GM12878 (cell line): Measurements from ENCODE around the gene PRMT1. TPM values are rescaled to one million over a fixed set of nuclear protein-coding genes. Genes with fewer than 3 reads are reported as not detected.

Experiments used
- CREM ChIP-seq: IDR thresholded peaks from 2 replicates; pipeline ENCODE4 v1.6.1; 2014; ENCODE audit warnings: antibody characterized with exemption, low read depth
- DPF2 ChIP-seq: fragments of 450-650 bp; IDR thresholded peaks from 2 replicates; pipeline ENCODE4 v1.6.1; 2017; ENCODE audit warnings: mild to moderate bottlenecking
- EED ChIP-seq: sonication (generic); IDR thresholded peaks from 2 replicates; pipeline ENCODE4 v1.6.1; 2016; ENCODE audit warnings: antibody characterized with exemption, low read depth
- GATAD2B ChIP-seq: fragments of 450-650 bp; conservative IDR thresholded peaks from 2 replicates; pipeline ENCODE4 v1.6.1; 2017; ENCODE audit warnings: low read depth, mild to moderate bottlenecking, moderate library complexity
- HSF1 ChIP-seq: fragments of 150-350 bp; IDR thresholded peaks from 2 replicates; pipeline ENCODE4 v1.6.1; 2014; ENCODE audit warnings: mild to moderate bottlenecking, low read depth, low read length
- IRF4 ChIP-seq: IDR thresholded peaks from 2 replicates; pipeline ENCODE4 v1.6.1; 2011; ENCODE audit warnings: low read depth, low read length
- IRF5 ChIP-seq: fragments of 450-650 bp; IDR thresholded peaks from 2 replicates; pipeline ENCODE4 v1.6.1; 2017; ENCODE audit warnings: borderline replicate concordance
- KAT2A ChIP-seq: conservative IDR thresholded peaks from 2 replicates; pipeline ENCODE4 v1.6.1; 2011; ENCODE audit warnings: low read depth, low read length; ENCODE audit not compliant: control insufficient read depth
- MAX ChIP-seq: IDR thresholded peaks from 2 replicates; pipeline ENCODE4 v1.6.1; 2012; ENCODE audit warnings: low read depth, low read length, improper control_type of control experiment
- MTA2 ChIP-seq: fragments of 450-650 bp; IDR thresholded peaks from 2 replicates; pipeline ENCODE4 v1.6.1; 2016; ENCODE audit warnings: low read depth, mild to moderate bottlenecking, moderate library complexity
- RB1 ChIP-seq: fragments of 450-650 bp; formaldehyde crosslinking; IDR thresholded peaks from 2 replicates; pipeline ENCODE4 v1.6.1; 2017; ENCODE audit warnings: mild to moderate bottlenecking, borderline replicate concordance
- RELA ChIP-seq: fragments of 450-650 bp; IDR thresholded peaks from 2 replicates; pipeline ENCODE4 v1.8.0; 2014; ENCODE audit warnings: borderline replicate concordance; ENCODE audit not compliant: partially characterized antibody
- REST ChIP-seq: IDR thresholded peaks from 2 replicates; pipeline ENCODE4 v1.6.1; 2012; ENCODE audit warnings: mild to moderate bottlenecking, low read depth, low read length
- SIN3A ChIP-seq: IDR thresholded peaks from 2 replicates; pipeline ENCODE4 v1.6.1; 2012; ENCODE audit warnings: low read depth, low read length, improper control_type of control experiment
- TCF3 ChIP-seq: IDR thresholded peaks from 2 replicates; pipeline ENCODE4 v1.6.1; 2012; ENCODE audit warnings: low read depth, mild to moderate bottlenecking, low read length, borderline replicate concordance; ENCODE audit not compliant: insufficient read depth
- WRNIP1 ChIP-seq: IDR thresholded peaks from 2 replicates; pipeline ENCODE4 v1.6.1; 2011; ENCODE audit warnings: low read depth, low read length, improper control_type of control experiment, borderline replicate concordance
- ZBTB11 ChIP-seq: fragments of 450-650 bp; formaldehyde crosslinking; IDR thresholded peaks from 2 replicates; pipeline ENCODE4 v1.5.0; 2022; ENCODE audit warnings: mild to moderate bottlenecking, missing genetic modification characterization
- polyA plus RNA-seq, 11 experiments: library from polyadenylated mRNA; depleted of rRNA in 4 of 11; unstranded in 6 of 11; stranded (reverse) in 5 of 11; fragments of >200 nt; fragmentation: Nextera tagmentation in 4 of 11; fragmentation: Illumina TruSeq in 1 of 11; extraction: Ambion mirVana in 4 of 11; extraction: Trizol in 1 of 11; gene quantifications; 1 replicate in 1 of 11; 2 replicates in 10 of 11; pipeline versions ENCODE4 v1.2.1 to v1.2.3, GENCODE V29; 2011 to 2016; ENCODE audit warnings: inconsistent platforms in 2 of 11, missing spikeins in 2 of 11, low read depth in 1 of 11
- total RNA-seq, 4 experiments: library from RNA; depleted of rRNA in 3 of 4; stranded (reverse); fragments of >200 nt in 3 of 4; fragmentation: Illumina TruSeq in 1 of 4; extraction: Trizol in 1 of 4; gene quantifications; 2 replicates each; pipeline versions ENCODE4 v1.2.1 to v1.2.3, GENCODE V29; 2013 to 2021
- TF ChIP-seq, protein P1 (sequence below): fragments of 450-650 bp; IDR thresholded peaks from 2 replicates; pipeline ENCODE4 v1.6.1; 2014; ENCODE audit warnings: mild to moderate bottlenecking

Gene PRMT1
- total and polyA plus RNA-seq, 10 of the 15 experiments (the other 5 are each of a cell fraction or from before 2014, with no cell fraction given), result 19.9 to 667 (median 444) TPM

GRCh38 chr19:49641688-49642491 is 35.2 kb upstream of the PRMT1 start, which contains the start of gene SCAF1 (continued):
- TF ChIP-seq ZBTB11 (CRISPR knock-in tag), result no peak
- no peak; the same call in none of the 2 replicates for TF ChIP-seq MAX
- peak; percentile 86 for TF ChIP-seq RELA
- no peak for TF ChIP-seq DPF2
- TF ChIP-seq HSF1, result 0 out of 2 replicates have a peak, but pooled peaks have one; percentile 48
- no peak for TF ChIP-seq REST
- TF ChIP-seq SIN3A, result peak; percentile 42; the same call in 1 of the 2 replicates
- 0 out of 2 replicates have a peak, but pooled peaks have one; percentile 46 for TF ChIP-seq RB1
- no peak for TF ChIP-seq EED
- no peak for TF ChIP-seq KAT2A
- no peak for TF ChIP-seq IRF4
- no peak for TF ChIP-seq TCF3
- no peak for TF ChIP-seq WRNIP1
- TF ChIP-seq, protein P1, sequence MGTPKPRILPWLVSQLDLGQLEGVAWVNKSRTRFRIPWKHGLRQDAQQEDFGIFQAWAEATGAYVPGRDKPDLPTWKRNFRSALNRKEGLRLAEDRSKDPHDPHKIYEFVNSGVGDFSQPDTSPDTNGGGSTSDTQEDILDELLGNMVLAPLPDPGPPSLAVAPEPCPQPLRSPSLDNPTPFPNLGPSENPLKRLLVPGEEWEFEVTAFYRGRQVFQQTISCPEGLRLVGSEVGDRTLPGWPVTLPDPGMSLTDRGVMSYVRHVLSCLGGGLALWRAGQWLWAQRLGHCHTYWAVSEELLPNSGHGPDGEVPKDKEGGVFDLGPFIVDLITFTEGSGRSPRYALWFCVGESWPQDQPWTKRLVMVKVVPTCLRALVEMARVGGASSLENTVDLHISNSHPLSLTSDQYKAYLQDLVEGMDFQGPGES, result no peak; the same call in 1 of the 2 replicates
- peak; percentile 98 for TF ChIP-seq CREM
- TF ChIP-seq IRF5, result no peak
- no peak for TF ChIP-seq GATAD2B
- TF ChIP-seq MTA2, result peak; percentile 37; the same call in 1 of the 2 replicates
